GM23338 (cell line): Measurements from ENCODE around the gene DLG2.

Experiments used
- CREB1 ChIP-seq: fragments of 250-450 bp; sonication (Bioruptor Pico); IDR thresholded peaks from 2 replicates; pipeline ENCODE4 v1.5.0; 2020; ENCODE audit warnings: low read depth, mild to moderate bottlenecking, moderate library complexity
- EZH2 ChIP-seq: fragments of 200-600 bp; sonication (generic); IDR thresholded peaks from one replicate; pipeline ENCODE4 v1.8.0; 2017; ENCODE audit warnings: antibody characterized with exemption, mild to moderate bottlenecking, low read depth; ENCODE audit not compliant: unreplicated experiment
- EZH2phosphoT487 ChIP-seq: fragments of 200-600 bp; sonication (generic); IDR thresholded peaks from one replicate; pipeline ENCODE4 v1.8.1; 2018; ENCODE audit warnings: antibody characterized with exemption; ENCODE audit not compliant: unreplicated experiment
- POLR2AphosphoS5 ChIP-seq: IDR thresholded peaks from 2 replicates; pipeline ENCODE4 v1.6.1; 2016; ENCODE audit warnings: antibody characterized with exemption, low read depth
- TF ChIP-seq, protein P1 (sequence below), 2 experiments: fragments of 200-600 bp in 1 of 2; sonication (generic) in 1 of 2; conservative IDR thresholded peaks; 2 replicates each; pipeline versions ENCODE4 v1.5.1 to v1.6.1; 2016 to 2017; ENCODE audit warnings: antibody characterized with exemption in 2 of 2, low read depth in 2 of 2, mild to moderate bottlenecking in 2 of 2, moderate library complexity in 1 of 2
- TF ChIP-seq, protein P2 (sequence below): IDR thresholded peaks from 2 replicates; pipeline ENCODE4 v1.6.1; 2016; ENCODE audit warnings: antibody characterized with exemption
- TF ChIP-seq, protein P3 (sequence below): IDR thresholded peaks from one replicate; pipeline ENCODE4 v1.6.1; 2018; ENCODE audit warnings: antibody characterized with exemption; ENCODE audit not compliant: unreplicated experiment
- TF ChIP-seq, protein P4 (sequence below): fragments of 250-450 bp; sonication (Bioruptor Pico); IDR thresholded peaks from 2 replicates; pipeline ENCODE4 v1.5.0; 2020; ENCODE audit warnings: mild to moderate bottlenecking, moderate library complexity

DNA sequence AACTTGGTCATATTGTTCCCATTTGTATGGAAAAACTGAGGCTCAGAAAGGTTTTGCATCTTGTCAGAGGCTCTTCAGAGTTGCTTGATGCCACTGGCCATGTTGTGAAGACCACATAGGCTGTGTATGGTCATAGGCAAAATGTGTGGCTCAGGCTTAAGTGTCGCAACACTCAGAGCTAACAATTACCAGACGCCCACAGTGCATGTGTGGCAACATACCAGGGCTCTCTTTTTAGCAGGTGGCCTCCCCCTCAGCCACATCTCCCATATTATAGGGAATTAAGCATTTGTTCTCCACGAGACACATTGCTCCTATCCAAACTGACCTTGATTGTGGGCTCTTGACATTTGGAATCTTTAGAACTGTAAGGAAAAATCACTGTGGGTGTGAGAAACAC, 802.5 kb downstream of the DLG2 start:
- TF ChIP-seq POLR2AphosphoS5 (no peak), EZH2 (no peak), CREB1 (CRISPR knock-in tag) (no peak), EZH2phosphoT487 (no peak)
- TF ChIP-seq, protein P1, sequence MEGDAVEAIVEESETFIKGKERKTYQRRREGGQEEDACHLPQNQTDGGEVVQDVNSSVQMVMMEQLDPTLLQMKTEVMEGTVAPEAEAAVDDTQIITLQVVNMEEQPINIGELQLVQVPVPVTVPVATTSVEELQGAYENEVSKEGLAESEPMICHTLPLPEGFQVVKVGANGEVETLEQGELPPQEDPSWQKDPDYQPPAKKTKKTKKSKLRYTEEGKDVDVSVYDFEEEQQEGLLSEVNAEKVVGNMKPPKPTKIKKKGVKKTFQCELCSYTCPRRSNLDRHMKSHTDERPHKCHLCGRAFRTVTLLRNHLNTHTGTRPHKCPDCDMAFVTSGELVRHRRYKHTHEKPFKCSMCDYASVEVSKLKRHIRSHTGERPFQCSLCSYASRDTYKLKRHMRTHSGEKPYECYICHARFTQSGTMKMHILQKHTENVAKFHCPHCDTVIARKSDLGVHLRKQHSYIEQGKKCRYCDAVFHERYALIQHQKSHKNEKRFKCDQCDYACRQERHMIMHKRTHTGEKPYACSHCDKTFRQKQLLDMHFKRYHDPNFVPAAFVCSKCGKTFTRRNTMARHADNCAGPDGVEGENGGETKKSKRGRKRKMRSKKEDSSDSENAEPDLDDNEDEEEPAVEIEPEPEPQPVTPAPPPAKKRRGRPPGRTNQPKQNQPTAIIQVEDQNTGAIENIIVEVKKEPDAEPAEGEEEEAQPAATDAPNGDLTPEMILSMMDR (conservative IDR thresholded peaks at IDR 0.05; ENCODE audit: low read depth in 2 of 2) = no peak
- TF ChIP-seq, protein P2, sequence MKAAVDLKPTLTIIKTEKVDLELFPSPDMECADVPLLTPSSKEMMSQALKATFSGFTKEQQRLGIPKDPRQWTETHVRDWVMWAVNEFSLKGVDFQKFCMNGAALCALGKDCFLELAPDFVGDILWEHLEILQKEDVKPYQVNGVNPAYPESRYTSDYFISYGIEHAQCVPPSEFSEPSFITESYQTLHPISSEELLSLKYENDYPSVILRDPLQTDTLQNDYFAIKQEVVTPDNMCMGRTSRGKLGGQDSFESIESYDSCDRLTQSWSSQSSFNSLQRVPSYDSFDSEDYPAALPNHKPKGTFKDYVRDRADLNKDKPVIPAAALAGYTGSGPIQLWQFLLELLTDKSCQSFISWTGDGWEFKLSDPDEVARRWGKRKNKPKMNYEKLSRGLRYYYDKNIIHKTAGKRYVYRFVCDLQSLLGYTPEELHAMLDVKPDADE = no peak
- TF ChIP-seq, protein P3, sequence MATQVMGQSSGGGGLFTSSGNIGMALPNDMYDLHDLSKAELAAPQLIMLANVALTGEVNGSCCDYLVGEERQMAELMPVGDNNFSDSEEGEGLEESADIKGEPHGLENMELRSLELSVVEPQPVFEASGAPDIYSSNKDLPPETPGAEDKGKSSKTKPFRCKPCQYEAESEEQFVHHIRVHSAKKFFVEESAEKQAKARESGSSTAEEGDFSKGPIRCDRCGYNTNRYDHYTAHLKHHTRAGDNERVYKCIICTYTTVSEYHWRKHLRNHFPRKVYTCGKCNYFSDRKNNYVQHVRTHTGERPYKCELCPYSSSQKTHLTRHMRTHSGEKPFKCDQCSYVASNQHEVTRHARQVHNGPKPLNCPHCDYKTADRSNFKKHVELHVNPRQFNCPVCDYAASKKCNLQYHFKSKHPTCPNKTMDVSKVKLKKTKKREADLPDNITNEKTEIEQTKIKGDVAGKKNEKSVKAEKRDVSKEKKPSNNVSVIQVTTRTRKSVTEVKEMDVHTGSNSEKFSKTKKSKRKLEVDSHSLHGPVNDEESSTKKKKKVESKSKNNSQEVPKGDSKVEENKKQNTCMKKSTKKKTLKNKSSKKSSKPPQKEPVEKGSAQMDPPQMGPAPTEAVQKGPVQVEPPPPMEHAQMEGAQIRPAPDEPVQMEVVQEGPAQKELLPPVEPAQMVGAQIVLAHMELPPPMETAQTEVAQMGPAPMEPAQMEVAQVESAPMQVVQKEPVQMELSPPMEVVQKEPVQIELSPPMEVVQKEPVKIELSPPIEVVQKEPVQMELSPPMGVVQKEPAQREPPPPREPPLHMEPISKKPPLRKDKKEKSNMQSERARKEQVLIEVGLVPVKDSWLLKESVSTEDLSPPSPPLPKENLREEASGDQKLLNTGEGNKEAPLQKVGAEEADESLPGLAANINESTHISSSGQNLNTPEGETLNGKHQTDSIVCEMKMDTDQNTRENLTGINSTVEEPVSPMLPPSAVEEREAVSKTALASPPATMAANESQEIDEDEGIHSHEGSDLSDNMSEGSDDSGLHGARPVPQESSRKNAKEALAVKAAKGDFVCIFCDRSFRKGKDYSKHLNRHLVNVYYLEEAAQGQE = no peak
- TF ChIP-seq, protein P4, sequence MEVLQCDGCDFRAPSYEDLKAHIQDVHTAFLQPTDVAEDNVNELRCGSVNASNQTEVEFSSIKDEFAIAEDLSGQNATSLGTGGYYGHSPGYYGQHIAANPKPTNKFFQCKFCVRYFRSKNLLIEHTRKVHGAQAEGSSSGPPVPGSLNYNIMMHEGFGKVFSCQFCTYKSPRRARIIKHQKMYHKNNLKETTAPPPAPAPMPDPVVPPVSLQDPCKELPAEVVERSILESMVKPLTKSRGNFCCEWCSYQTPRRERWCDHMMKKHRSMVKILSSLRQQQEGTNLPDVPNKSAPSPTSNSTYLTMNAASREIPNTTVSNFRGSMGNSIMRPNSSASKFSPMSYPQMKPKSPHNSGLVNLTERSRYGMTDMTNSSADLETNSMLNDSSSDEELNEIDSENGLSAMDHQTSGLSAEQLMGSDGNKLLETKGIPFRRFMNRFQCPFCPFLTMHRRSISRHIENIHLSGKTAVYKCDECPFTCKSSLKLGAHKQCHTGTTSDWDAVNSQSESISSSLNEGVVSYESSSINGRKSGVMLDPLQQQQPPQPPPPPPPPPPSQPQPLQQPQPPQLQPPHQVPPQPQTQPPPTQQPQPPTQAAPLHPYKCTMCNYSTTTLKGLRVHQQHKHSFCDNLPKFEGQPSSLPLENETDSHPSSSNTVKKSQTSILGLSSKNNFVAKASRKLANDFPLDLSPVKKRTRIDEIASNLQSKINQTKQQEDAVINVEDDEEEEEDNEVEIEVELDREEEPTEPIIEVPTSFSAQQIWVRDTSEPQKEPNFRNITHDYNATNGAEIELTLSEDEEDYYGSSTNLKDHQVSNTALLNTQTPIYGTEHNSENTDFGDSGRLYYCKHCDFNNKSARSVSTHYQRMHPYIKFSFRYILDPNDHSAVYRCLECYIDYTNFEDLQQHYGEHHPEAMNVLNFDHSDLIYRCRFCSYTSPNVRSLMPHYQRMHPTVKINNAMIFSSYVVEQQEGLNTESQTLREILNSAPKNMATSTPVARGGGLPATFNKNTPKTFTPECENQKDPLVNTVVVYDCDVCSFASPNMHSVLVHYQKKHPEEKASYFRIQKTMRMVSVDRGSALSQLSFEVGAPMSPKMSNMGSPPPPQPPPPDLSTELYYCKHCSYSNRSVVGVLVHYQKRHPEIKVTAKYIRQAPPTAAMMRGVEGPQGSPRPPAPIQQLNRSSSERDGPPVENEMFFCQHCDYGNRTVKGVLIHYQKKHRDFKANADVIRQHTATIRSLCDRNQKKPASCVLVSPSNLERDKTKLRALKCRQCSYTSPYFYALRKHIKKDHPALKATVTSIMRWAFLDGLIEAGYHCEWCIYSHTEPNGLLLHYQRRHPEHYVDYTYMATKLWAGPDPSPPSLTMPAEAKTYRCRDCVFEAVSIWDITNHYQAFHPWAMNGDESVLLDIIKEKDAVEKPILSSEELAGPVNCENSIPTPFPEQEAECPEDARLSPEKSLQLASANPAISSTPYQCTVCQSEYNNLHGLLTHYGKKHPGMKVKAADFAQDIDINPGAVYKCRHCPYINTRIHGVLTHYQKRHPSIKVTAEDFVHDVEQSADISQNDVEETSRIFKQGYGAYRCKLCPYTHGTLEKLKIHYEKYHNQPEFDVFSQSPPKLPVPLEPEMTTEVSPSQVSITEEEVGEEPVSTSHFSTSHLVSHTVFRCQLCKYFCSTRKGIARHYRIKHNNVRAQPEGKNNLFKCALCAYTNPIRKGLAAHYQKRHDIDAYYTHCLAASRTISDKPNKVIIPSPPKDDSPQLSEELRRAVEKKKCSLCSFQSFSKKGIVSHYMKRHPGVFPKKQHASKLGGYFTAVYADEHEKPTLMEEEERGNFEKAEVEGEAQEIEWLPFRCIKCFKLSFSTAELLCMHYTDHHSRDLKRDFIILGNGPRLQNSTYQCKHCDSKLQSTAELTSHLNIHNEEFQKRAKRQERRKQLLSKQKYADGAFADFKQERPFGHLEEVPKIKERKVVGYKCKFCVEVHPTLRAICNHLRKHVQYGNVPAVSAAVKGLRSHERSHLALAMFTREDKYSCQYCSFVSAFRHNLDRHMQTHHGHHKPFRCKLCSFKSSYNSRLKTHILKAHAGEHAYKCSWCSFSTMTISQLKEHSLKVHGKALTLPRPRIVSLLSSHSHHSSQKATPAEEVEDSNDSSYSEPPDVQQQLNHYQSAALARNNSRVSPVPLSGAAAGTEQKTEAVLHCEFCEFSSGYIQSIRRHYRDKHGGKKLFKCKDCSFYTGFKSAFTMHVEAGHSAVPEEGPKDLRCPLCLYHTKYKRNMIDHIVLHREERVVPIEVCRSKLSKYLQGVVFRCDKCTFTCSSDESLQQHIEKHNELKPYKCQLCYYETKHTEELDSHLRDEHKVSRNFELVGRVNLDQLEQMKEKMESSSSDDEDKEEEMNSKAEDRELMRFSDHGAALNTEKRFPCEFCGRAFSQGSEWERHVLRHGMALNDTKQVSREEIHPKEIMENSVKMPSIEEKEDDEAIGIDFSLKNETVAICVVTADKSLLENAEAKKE = no peak
